A549 (cell line): Measurements from ENCODE around the gene TTC34. TPM values are rescaled to one million over a fixed set of nuclear protein-coding genes. Genes with fewer than 3 reads are reported as not detected.

Experiments
- ATAC-seq, 2 experiments: fragments of 200-7000 bp in 1 of 2; fragments of >200 bp in 1 of 2; cut with Nextera tagmentation in 1 of 2; cut with Tn5 transposase in 1 of 2; 3 replicates each; pipeline versions ENCODE4 v1.8.0 to v1.9.1; 2018 to 2020; ENCODE audit warnings: mild to moderate bottlenecking in 1 of 2, moderate library complexity in 1 of 2
- CTCF ChIA-PET: fragments of 300-600 bp; sonication (Branson Sonifier 250); formaldehyde crosslinking; extraction: SDS; loops from one replicate; lab custom pipeline; 2021; ENCODE audit warnings: antibody characterized with exemption, inconsistent platforms; lab: Yijun Ruan, JAX
- POLR2A ChIA-PET: fragments of 350-600 bp; formaldehyde crosslinking; extraction: SDS; loops from one replicate; lab custom pipeline; 2021; ENCODE audit warnings: antibody characterized with exemption, inconsistent platforms; lab: Yijun Ruan, JAX
- DNase-seq, 2 experiments: peaks; one replicate each; pipeline versions ENCODE4 v3.0.0 to v3.0.0-alpha.2; 2011 to 2016; ENCODE audit warnings: low read depth in 1 of 2, low spot score in 1 of 2
- FAIRE-seq: peaks from 2 replicates; lab custom pipeline; 2011; peaks lifted over from hg19 to GRCh38; lab: Jason Lieb, UNC
- H3K27ac ChIP-seq, 2 experiments: fragments of >200 bp; sonication (Bioruptor Twin); formaldehyde crosslinking; 3 replicates each; pipeline ENCODE4 v1.5.1; 2016 to 2017
- H3K4me1 ChIP-seq: fragments of >200 bp; sonication (Bioruptor Twin); formaldehyde crosslinking; 3 replicates; pipeline ENCODE4 v1.6.1; 2016
- H3K4me2 ChIP-seq: fragments of >200 bp; sonication (Bioruptor Twin); formaldehyde crosslinking; 3 replicates; pipeline ENCODE4 v1.6.1; 2016
- H3K4me3 ChIP-seq: fragments of >200 bp; sonication (Bioruptor Twin); formaldehyde crosslinking; 3 replicates; pipeline ENCODE4 v1.5.1; 2016
- H3K9me3 ChIP-seq: fragments of >200 bp; sonication (Bioruptor Twin); formaldehyde crosslinking; 3 replicates; pipeline ENCODE4 v1.6.1; 2016
- CBX2 ChIP-seq: fragments of 200-600 bp; sonication (generic); IDR thresholded peaks from 2 replicates; pipeline ENCODE4 v1.6.1; 2016; ENCODE audit warnings: low read depth, mild to moderate bottlenecking, borderline replicate concordance
- CBX8 ChIP-seq: fragments of 200-600 bp; sonication (generic); IDR thresholded peaks from 2 replicates; pipeline ENCODE4 v1.6.1; 2016
- CHD4 ChIP-seq: fragments of 200-600 bp; sonication (generic); IDR thresholded peaks from 2 replicates; pipeline ENCODE4 v1.6.1; 2016; ENCODE audit warnings: antibody characterized with exemption, mild to moderate bottlenecking, borderline replicate concordance
- ESRRA ChIP-seq: fragments of 150-350 bp; IDR thresholded peaks from 2 replicates; pipeline ENCODE4 v1.6.1; 2014; ENCODE audit warnings: mild to moderate bottlenecking, low read length, borderline replicate concordance
- GATA3 ChIP-seq: IDR thresholded peaks from 2 replicates; pipeline ENCODE4 v1.6.1; 2012; ENCODE audit warnings: borderline replicate concordance
- HDAC2 ChIP-seq: fragments of 200-600 bp; sonication (generic); IDR thresholded peaks from 2 replicates; pipeline ENCODE4 v1.6.1; 2016
- HOXB13 ChIP-seq: fragments of 250-450 bp; sonication (Bioruptor Pico); IDR thresholded peaks from 2 replicates; pipeline ENCODE4 v1.5.0; 2020; ENCODE audit warnings: low read depth, mild to moderate bottlenecking, moderate library complexity
- HOXB5 ChIP-seq: fragments of 250-450 bp; sonication (Bioruptor Pico); IDR thresholded peaks from 2 replicates; pipeline ENCODE4 v1.5.0; 2020; ENCODE audit warnings: mild to moderate bottlenecking, moderate library complexity
- KDM1A ChIP-seq: fragments of 200-600 bp; sonication (generic); IDR thresholded peaks from 2 replicates; pipeline ENCODE4 v1.6.1; 2016; ENCODE audit warnings: low read depth, mild to moderate bottlenecking
- KDM5A ChIP-seq: fragments of 200-600 bp; sonication (generic); IDR thresholded peaks from 2 replicates; pipeline ENCODE4 v1.6.1; 2016; ENCODE audit warnings: antibody characterized with exemption, mild to moderate bottlenecking
- MAFK ChIP-seq: fragments of 450-650 bp; IDR thresholded peaks from 2 replicates; pipeline ENCODE4 v1.6.1; 2014; ENCODE audit not compliant: partially characterized antibody
- SREBF2 ChIP-seq: fragments of 450-650 bp; IDR thresholded peaks from 2 replicates; pipeline ENCODE4 v1.6.1; 2014; ENCODE audit warnings: mild to moderate bottlenecking, moderate library complexity
- ZFP36 ChIP-seq: fragments of 450-650 bp; IDR thresholded peaks from 2 replicates; pipeline ENCODE4 v1.6.1; 2014; ENCODE audit warnings: borderline replicate concordance; ENCODE audit not compliant: partially characterized antibody
- ZSCAN20 ChIP-seq: fragments of 250-450 bp; sonication (Bioruptor Pico); IDR thresholded peaks from 2 replicates; pipeline ENCODE4 v1.8.0; 2022; ENCODE audit warnings: mild to moderate bottlenecking, moderate library complexity
- WGBS: methylation state at CpG from one replicate; pipeline ENCODE4 v1.1.6; 2017; ENCODE audit errors: missing lambda C conversion rate; 5-methylcytosine and 5-hydroxymethylcytosine counted together
- polyA plus RNA-seq, 4 experiments: library from polyadenylated mRNA; depleted of rRNA in 3 of 4; stranded (reverse); fragments of >200 nt; fragmentation: RNase III in 1 of 4; extraction: RNeasy Plus Mini Kit Qiagen cat#74134 plus additional on column Dnase treatment in 1 of 4; gene quantifications; 2 replicates in 3 of 4; 3 replicates in 1 of 4; pipeline ENCODE4 v1.2.3, GENCODE V29; 2011 to 2017
- TF ChIP-seq, protein P1 (sequence below): fragments of 250-450 bp; sonication (Bioruptor Pico); IDR thresholded peaks from 2 replicates; pipeline ENCODE4 v1.5.0; 2020; ENCODE audit warnings: low read depth, mild to moderate bottlenecking, moderate library complexity
- TF ChIP-seq, protein P2 (sequence below): IDR thresholded peaks from 2 replicates; pipeline ENCODE4 v1.6.1; 2012
- TF ChIP-seq, protein P3 (sequence below): fragments of >200 bp; sonication (Bioruptor Twin); formaldehyde crosslinking; IDR thresholded peaks from 3 replicates; pipeline ENCODE4 v1.5.1; 2016
- TF ChIP-seq, protein P4 (sequence below): fragments of 200-600 bp; sonication (generic); IDR thresholded peaks from 2 replicates; pipeline ENCODE4 v1.6.1; 2016; ENCODE audit warnings: antibody characterized with exemption, mild to moderate bottlenecking, moderate library complexity
- TF ChIP-seq, protein P5 (sequence below): fragments of 250-450 bp; sonication (Bioruptor Pico); IDR thresholded peaks from 2 replicates; pipeline ENCODE4 v1.5.0; 2021; ENCODE audit warnings: mild to moderate bottlenecking, moderate library complexity, borderline replicate concordance

Gene TTC34
- polyA plus RNA-seq, 2 of the 4 experiments (the other 2 are of a cell fraction), result 0.04 to 0.05 TPM

DNA sequence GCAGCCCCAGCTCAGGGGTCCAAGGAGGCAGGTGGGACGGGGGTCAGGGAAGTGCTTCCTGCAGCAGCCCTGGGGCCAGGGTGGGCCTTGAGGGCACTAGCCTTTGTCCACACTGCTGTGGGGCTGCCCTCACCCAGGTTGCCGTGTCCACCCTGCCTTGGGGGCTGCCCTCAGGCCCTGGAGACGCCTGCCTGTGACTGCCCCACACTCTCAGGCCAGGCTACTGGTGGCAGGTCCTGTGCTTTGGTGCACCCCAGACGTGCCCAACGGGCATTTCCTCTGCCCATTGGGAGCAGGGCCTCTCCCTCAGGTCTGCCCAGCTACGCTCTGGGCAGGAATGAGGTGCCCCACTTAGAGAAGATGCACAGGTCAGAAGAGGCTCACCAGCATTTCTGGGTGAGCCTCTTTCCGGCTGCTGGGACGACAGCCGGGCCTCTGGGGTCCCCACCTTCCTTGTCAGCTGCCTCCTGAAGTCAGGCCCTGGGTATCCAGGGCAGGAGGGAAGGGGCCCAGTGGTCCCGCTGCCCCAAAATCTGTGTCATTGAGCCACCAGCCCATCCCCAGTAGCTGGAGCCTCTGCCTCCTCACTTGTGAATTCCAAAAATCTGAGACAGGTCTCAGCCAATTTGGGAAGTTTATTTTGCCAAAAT is 166.0 kb downstream of the TTC34 start:
- ChIA-PET POLR2A (no interaction called here), CTCF (interaction anchor here (0.6 kb wide), 1 partner anchor 10 kb away, joined by 3 read pairs; no protein-coding TSS in a partner anchor)
- DNase-seq, result no peak
- H3K4me3 ChIP-seq, result no peak overlapping the region
- H3K9me3 ChIP-seq, result peaks cover 5% of the 10 kb centered on the region; the same call in 2 of the 3 replicates
- H3K27ac ChIP-seq, result no peak overlapping the region
- FAIRE-seq, result no peak
- 0% methylated on average over 1 of the region's 10 CpGs for WGBS
- ATAC-seq, result no peak
- no peak overlapping the region for H3K4me2 ChIP-seq
- TF ChIP-seq, protein P1, sequence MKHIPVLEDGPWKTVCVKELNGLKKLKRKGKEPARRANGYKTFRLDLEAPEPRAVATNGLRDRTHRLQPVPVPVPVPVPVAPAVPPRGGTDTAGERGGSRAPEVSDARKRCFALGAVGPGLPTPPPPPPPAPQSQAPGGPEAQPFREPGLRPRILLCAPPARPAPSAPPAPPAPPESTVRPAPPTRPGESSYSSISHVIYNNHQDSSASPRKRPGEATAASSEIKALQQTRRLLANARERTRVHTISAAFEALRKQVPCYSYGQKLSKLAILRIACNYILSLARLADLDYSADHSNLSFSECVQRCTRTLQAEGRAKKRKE (CRISPR knock-in tag), result no peak
- TF ChIP-seq KDM5A, result no peak
- TF ChIP-seq, protein P2, sequence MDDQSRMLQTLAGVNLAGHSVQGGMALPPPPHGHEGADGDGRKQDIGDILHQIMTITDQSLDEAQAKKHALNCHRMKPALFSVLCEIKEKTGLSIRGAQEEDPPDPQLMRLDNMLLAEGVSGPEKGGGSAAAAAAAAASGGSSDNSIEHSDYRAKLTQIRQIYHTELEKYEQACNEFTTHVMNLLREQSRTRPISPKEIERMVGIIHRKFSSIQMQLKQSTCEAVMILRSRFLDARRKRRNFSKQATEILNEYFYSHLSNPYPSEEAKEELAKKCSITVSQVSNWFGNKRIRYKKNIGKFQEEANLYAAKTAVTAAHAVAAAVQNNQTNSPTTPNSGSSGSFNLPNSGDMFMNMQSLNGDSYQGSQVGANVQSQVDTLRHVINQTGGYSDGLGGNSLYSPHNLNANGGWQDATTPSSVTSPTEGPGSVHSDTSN, result no peak
- TF ChIP-seq, protein P3, sequence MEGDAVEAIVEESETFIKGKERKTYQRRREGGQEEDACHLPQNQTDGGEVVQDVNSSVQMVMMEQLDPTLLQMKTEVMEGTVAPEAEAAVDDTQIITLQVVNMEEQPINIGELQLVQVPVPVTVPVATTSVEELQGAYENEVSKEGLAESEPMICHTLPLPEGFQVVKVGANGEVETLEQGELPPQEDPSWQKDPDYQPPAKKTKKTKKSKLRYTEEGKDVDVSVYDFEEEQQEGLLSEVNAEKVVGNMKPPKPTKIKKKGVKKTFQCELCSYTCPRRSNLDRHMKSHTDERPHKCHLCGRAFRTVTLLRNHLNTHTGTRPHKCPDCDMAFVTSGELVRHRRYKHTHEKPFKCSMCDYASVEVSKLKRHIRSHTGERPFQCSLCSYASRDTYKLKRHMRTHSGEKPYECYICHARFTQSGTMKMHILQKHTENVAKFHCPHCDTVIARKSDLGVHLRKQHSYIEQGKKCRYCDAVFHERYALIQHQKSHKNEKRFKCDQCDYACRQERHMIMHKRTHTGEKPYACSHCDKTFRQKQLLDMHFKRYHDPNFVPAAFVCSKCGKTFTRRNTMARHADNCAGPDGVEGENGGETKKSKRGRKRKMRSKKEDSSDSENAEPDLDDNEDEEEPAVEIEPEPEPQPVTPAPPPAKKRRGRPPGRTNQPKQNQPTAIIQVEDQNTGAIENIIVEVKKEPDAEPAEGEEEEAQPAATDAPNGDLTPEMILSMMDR, result no peak
- TF ChIP-seq ZFP36, result no peak
- no peak for TF ChIP-seq HDAC2
- no peak for TF ChIP-seq CBX8
- no peak for TF ChIP-seq KDM1A
- TF ChIP-seq GATA3, result no peak
- TF ChIP-seq ESRRA, result no peak
- TF ChIP-seq CHD4, result no peak
- TF ChIP-seq MAFK, result no peak
- TF ChIP-seq, protein P4, sequence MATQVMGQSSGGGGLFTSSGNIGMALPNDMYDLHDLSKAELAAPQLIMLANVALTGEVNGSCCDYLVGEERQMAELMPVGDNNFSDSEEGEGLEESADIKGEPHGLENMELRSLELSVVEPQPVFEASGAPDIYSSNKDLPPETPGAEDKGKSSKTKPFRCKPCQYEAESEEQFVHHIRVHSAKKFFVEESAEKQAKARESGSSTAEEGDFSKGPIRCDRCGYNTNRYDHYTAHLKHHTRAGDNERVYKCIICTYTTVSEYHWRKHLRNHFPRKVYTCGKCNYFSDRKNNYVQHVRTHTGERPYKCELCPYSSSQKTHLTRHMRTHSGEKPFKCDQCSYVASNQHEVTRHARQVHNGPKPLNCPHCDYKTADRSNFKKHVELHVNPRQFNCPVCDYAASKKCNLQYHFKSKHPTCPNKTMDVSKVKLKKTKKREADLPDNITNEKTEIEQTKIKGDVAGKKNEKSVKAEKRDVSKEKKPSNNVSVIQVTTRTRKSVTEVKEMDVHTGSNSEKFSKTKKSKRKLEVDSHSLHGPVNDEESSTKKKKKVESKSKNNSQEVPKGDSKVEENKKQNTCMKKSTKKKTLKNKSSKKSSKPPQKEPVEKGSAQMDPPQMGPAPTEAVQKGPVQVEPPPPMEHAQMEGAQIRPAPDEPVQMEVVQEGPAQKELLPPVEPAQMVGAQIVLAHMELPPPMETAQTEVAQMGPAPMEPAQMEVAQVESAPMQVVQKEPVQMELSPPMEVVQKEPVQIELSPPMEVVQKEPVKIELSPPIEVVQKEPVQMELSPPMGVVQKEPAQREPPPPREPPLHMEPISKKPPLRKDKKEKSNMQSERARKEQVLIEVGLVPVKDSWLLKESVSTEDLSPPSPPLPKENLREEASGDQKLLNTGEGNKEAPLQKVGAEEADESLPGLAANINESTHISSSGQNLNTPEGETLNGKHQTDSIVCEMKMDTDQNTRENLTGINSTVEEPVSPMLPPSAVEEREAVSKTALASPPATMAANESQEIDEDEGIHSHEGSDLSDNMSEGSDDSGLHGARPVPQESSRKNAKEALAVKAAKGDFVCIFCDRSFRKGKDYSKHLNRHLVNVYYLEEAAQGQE, result no peak
- TF ChIP-seq HOXB13, result no peak
- TF ChIP-seq, protein P5, sequence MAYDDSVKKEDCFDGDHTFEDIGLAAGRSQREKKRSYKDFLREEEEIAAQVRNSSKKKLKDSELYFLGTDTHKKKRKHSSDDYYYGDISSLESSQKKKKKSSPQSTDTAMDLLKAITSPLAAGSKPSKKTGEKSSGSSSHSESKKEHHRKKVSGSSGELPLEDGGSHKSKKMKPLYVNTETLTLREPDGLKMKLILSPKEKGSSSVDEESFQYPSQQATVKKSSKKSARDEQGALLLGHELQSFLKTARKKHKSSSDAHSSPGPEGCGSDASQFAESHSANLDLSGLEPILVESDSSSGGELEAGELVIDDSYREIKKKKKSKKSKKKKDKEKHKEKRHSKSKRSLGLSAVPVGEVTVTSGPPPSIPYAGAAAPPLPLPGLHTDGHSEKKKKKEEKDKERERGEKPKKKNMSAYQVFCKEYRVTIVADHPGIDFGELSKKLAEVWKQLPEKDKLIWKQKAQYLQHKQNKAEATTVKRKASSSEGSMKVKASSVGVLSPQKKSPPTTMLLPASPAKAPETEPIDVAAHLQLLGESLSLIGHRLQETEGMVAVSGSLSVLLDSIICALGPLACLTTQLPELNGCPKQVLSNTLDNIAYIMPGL (CRISPR knock-in tag), result no peak
- TF ChIP-seq CBX2, result no peak
- TF ChIP-seq SREBF2, result no peak
- no peak for TF ChIP-seq ZSCAN20 (CRISPR knock-in tag)
- no peak for TF ChIP-seq HOXB5 (CRISPR knock-in tag)
- no peaks in the 10 kb centered on the region for H3K4me1 ChIP-seq
